GM12878 (cell line): ENCODE results near the gene UBE2J2. TPM values are rescaled to one million over a fixed set of nuclear protein-coding genes. Genes with fewer than 3 reads are reported as not detected.

Experiments
- ATAC-seq: fragments of 200-7000 bp; cut with Tn5 transposase; 3 replicates; pipeline ENCODE4 v1.9.1; 2020; ENCODE audit warnings: mild to moderate bottlenecking, moderate library complexity
- BruUV-seq: library from RNA; stranded (reverse); fragments of 400-500 nt; replicated peaks from 2 replicates; lab custom pipeline; 2021; lab: Mats Ljungman, UMichigan
- CTCF ChIA-PET: fragments of 300-600 bp; sonication (Branson Sonifier 250); formaldehyde crosslinking; extraction: SDS; loops from one replicate; lab custom pipeline; 2021; ENCODE audit warnings: inconsistent platforms; lab: Yijun Ruan, JAX
- POLR2A ChIA-PET: fragments of 350-600 bp; formaldehyde crosslinking; extraction: SDS; loops from one replicate; lab custom pipeline; 2021; ENCODE audit warnings: inconsistent platforms; lab: Charles Lee
- RAD21 ChIA-PET: fragments of 300-600 bp; sonication (Branson Sonifier 250); formaldehyde crosslinking; loops from one replicate; lab custom pipeline; 2023; ENCODE audit warnings: antibody characterized with exemption; ENCODE audit not compliant: unreplicated experiment; lab: Charles Lee
- SMC1A ChIA-PET: fragments of 300-600 bp; sonication (Branson Sonifier 250); formaldehyde crosslinking; loops from one replicate; lab custom pipeline; 2023; ENCODE audit not compliant: unreplicated experiment, uncharacterized antibody; lab: Charles Lee
- DNase-seq: peaks from one replicate; pipeline ENCODE4 v3.0.0-alpha.2; 2011; ENCODE audit warnings: low read depth, low spot score
- FAIRE-seq: peaks from 3 replicates; lab custom pipeline; 2011; peaks lifted over from hg19 to GRCh38; lab: Jason Lieb, UNC
- H2AFZ ChIP-seq: 2 replicates; pipeline ENCODE4 v1.6.0; 2011; ENCODE audit warnings: low read depth, low read length, control low read depth; ENCODE audit not compliant: control insufficient read depth
- H3K27ac ChIP-seq: 2 replicates; pipeline ENCODE4 v1.5.1; 2011; ENCODE audit warnings: control low read depth; ENCODE audit not compliant: control insufficient read depth, insufficient read depth
- H3K27me3 ChIP-seq, 2 experiments: replicated peaks in 1 of 2; 2 replicates each; pipeline versions ENCODE4 v1.6.0 to v1.6.1; 2011; ENCODE audit warnings: low read length in 1 of 2; ENCODE audit not compliant: control insufficient read depth in 2 of 2, insufficient read depth in 2 of 2
- H3K36me3 ChIP-seq, 2 experiments: 2 replicates each; pipeline ENCODE4 v1.5.1; 2011; ENCODE audit warnings: low read length in 1 of 2; ENCODE audit not compliant: control insufficient read depth in 2 of 2, insufficient read depth in 2 of 2
- H3K4me1 ChIP-seq: 2 replicates; pipeline ENCODE4 v1.6.1; 2011; ENCODE audit warnings: mild to moderate bottlenecking, low read length, moderate library complexity, mixed read lengths; ENCODE audit not compliant: control insufficient read depth, insufficient read depth
- H3K4me2 ChIP-seq: 2 replicates; pipeline ENCODE4 v1.6.0; 2011; ENCODE audit warnings: control low read depth; ENCODE audit not compliant: control insufficient read depth, insufficient read depth
- H3K4me3 ChIP-seq: fragments of 200-600 bp; sonication (generic); 2 replicates; pipeline ENCODE4 v1.5.1; 2016
- H3K79me2 ChIP-seq: 2 replicates; pipeline ENCODE4 v1.6.0; 2011; ENCODE audit warnings: low read length; ENCODE audit not compliant: control insufficient read depth, insufficient read depth
- H3K9ac ChIP-seq: 2 replicates; pipeline ENCODE4 v1.8.0; 2011; ENCODE audit warnings: low read length, control low read depth, mixed read lengths; ENCODE audit not compliant: control insufficient read depth, insufficient read depth
- H3K9me3 ChIP-seq: replicated peaks from 3 replicates; pipeline ENCODE4 v1.5.1; 2011; ENCODE audit warnings: mild to moderate bottlenecking, low read length; ENCODE audit not compliant: control insufficient read depth, insufficient read depth
- H4K20me1 ChIP-seq: 2 replicates; pipeline ENCODE4 v1.6.0; 2011; ENCODE audit not compliant: control insufficient read depth, insufficient read depth
- BCL11A ChIP-seq: IDR thresholded peaks from 2 replicates; pipeline ENCODE4 v1.6.1; 2011; ENCODE audit warnings: low read depth, low read length
- CHD1 ChIP-seq: IDR thresholded peaks from 2 replicates; pipeline ENCODE4 v1.6.1; 2012; ENCODE audit warnings: low read depth, low read length, improper control_type of control experiment
- CTCF ChIP-seq, 3 experiments: IDR thresholded peaks in 2 of 3; conservative IDR thresholded peaks in 1 of 3; 2 replicates each; pipeline ENCODE4 v1.5.1; 2011; ENCODE audit warnings: low read depth in 3 of 3, low read length in 3 of 3, mild to moderate bottlenecking in 3 of 3, control low read depth in 2 of 3, moderate library complexity in 2 of 3, inconsistent platforms in 1 of 3, mixed read lengths in 1 of 3; ENCODE audit not compliant: control insufficient read depth in 2 of 3, insufficient read depth in 1 of 3; ENCODE audit errors: extremely low read depth in 1 of 3
- ESRRA ChIP-seq: IDR thresholded peaks from 2 replicates; pipeline ENCODE4 v1.6.1; 2012; ENCODE audit warnings: mild to moderate bottlenecking, low read length, improper control_type of control experiment
- NFXL1 ChIP-seq: fragments of 450-650 bp; IDR thresholded peaks from 2 replicates; pipeline ENCODE4 v1.6.1; 2017; ENCODE audit warnings: antibody characterized with exemption, mild to moderate bottlenecking, borderline replicate concordance
- STAT3 ChIP-seq: IDR thresholded peaks from 2 replicates; pipeline ENCODE4 v1.6.1; 2011; ENCODE audit warnings: low read depth, low read length, improper control_type of control experiment
- WRNIP1 ChIP-seq: IDR thresholded peaks from 2 replicates; pipeline ENCODE4 v1.6.1; 2011; ENCODE audit warnings: low read depth, low read length, improper control_type of control experiment, borderline replicate concordance
- WGBS: methylation state at CpG from one replicate; pipeline ENCODE4 v1.1.6; 2016; ENCODE audit warnings: low lambda C conversion rate; ENCODE audit not compliant: insufficient replicate concordance, insufficient coverage; ENCODE audit errors: missing lambda C conversion rate; 5-methylcytosine and 5-hydroxymethylcytosine counted together
- in situ Hi-C: fragments of 300-500 bp; cut with MboI; formaldehyde crosslinking; loops from 9 replicates; pipeline ENCODE4 v1.14.3; 2018; ENCODE audit warnings: mixed read lengths
- intact Hi-C: fragments of 100-400 bp; cut with micrococcal nuclease; formaldehyde crosslinking; loops from one replicate; pipeline ENCODE4 v1.14.2; 2022; ENCODE audit not compliant: unreplicated experiment
- polyA plus RNA-seq, 11 experiments: library from polyadenylated mRNA; depleted of rRNA in 4 of 11; unstranded in 6 of 11; stranded (reverse) in 5 of 11; fragments of >200 nt; fragmentation: Nextera tagmentation in 4 of 11; fragmentation: Illumina TruSeq in 1 of 11; extraction: Ambion mirVana in 4 of 11; extraction: Trizol in 1 of 11; gene quantifications; 1 replicate in 1 of 11; 2 replicates in 10 of 11; pipeline versions ENCODE4 v1.2.1 to v1.2.3, GENCODE V29; 2011 to 2016; ENCODE audit warnings: inconsistent platforms in 2 of 11, missing spikeins in 2 of 11, low read depth in 1 of 11
- total RNA-seq, 4 experiments: library from RNA; depleted of rRNA in 3 of 4; stranded (reverse); fragments of >200 nt in 3 of 4; fragmentation: Illumina TruSeq in 1 of 4; extraction: Trizol in 1 of 4; gene quantifications; 2 replicates each; pipeline versions ENCODE4 v1.2.1 to v1.2.3, GENCODE V29; 2013 to 2021

The UBE2J2 gene
- total and polyA plus RNA-seq, 10 of the 15 experiments (the other 5 are each of a cell fraction or from before 2014, with no cell fraction given) = 0.72 to 70.5 (median 49.2) TPM

GRCh38 chr1:1267488-1268283 lies 6.0 kb downstream of the UBE2J2 start:
- TF ChIP-seq WRNIP1 (no peak), BCL11A (no peak)
- Histone ChIP-seq H3K4me3 (no peak overlapping the region), H3K4me2 (no peak overlapping the region), H3K79me2 (peaks cover 35% of the 10 kb centered on the region), H3K27me3 (no peaks in the 10 kb centered on the region), H4K20me1 (peaks cover 4% of the 10 kb centered on the region; the same call in 1 of the 2 replicates), H3K36me3 (peaks cover 13 to 15% of the 10 kb centered on the region in 2 experiments), H3K9me3 (no peaks in the 10 kb centered on the region), H3K4me1 (peaks cover 14% of the 10 kb centered on the region), H3K27ac (no peak overlapping the region), H2AFZ (no peak overlapping the region), H3K9ac (no peak overlapping the region)
- no peak for FAIRE-seq
- ChIA-PET SMC1A (no interaction called here), RAD21 (no interaction called here), CTCF (no interaction called here), POLR2A (no interaction called here)
- BruUV-seq = no TSS peak
- in situ Hi-C loops (no loop called here), intact Hi-C loops (no loop called here)
- no peak for DNase-seq
- ATAC-seq = no peak
- 97% methylated on average over 37 of the region's 39 CpGs for WGBS

- Histone ChIP-seq H3K36me3 (peaks cover 21 to 23% of the 10 kb centered on the region in 2 experiments), H3K4me2 (no peak overlapping the region), H3K27me3 (no peaks in the 10 kb centered on the region), H3K4me1 (no peaks in the 10 kb centered on the region), H3K9me3 (no peaks in the 10 kb centered on the region), H3K27ac (no peak overlapping the region), H3K4me3 (no peak overlapping the region), H4K20me1 (no peaks in the 10 kb centered on the region), H2AFZ (no peak overlapping the region), H3K79me2 (peaks cover 7% of the 10 kb centered on the region), H3K9ac (no peak overlapping the region)
- ChIA-PET RAD21 (no interaction called here), CTCF (interaction anchor here (0.9 to 1.2 kb wide), 2 partner anchors 14 to 35 kb away, joined by 3 read pairs; no protein-coding TSS in a partner anchor), POLR2A (no interaction called here), SMC1A (no interaction called here)
- FAIRE-seq (no peak), DNase-seq (no peak), ATAC-seq (no peak)
- BruUV-seq = no TSS peak
- WGBS = 87% methylated on average over 10 of the region's 10 CpGs
- TF ChIP-seq CTCF (IDR thresholded peaks at IDR 0.05 in 2 of 3, conservative IDR thresholded peaks at IDR 0.05 in 1 of 3; ENCODE audit: control insufficient read depth in 2 of 3, extremely low read depth in 1 of 3, insufficient read depth in 1 of 3, low read depth in 3 of 3, low read length in 3 of 3) (0 out of 6 replicates have a peak, but pooled peaks of 2 of the 3 experiments have one; percentile 4 to 5), NFXL1 (no peak), ESRRA (no peak), STAT3 (no peak), CHD1 (no peak)
- intact Hi-C loops (no loop called here), in situ Hi-C loops (no loop called here)
These were observed 8.8 kb downstream of the UBE2J2 start for GRCh38 chr1:1264868-1265272.
